Neutrophil (primary cell): ENCODE results near the gene ITGA2.

Experiments used
- H3K27ac ChIP-seq: fragments of 200-600 bp; sonication (generic); 2 replicates; pipeline ENCODE4 v1.5.1; 2016; ENCODE audit warnings: mild to moderate bottlenecking, moderate library complexity
- H3K27me3 ChIP-seq: fragments of 200-600 bp; sonication (generic); 2 replicates; pipeline ENCODE4 v1.6.0; 2016; ENCODE audit warnings: mild to moderate bottlenecking
- H3K36me3 ChIP-seq: fragments of 200-600 bp; sonication (generic); 2 replicates; pipeline ENCODE4 v1.5.1; 2017
- H3K4me1 ChIP-seq, 2 experiments: fragments of 200-600 bp in 1 of 2; sonication (generic) in 1 of 2; 1 replicate in 1 of 2; 2 replicates in 1 of 2; pipeline versions ENCODE4 v1.5.1 to v1.6.1; 2013 to 2016; ENCODE audit warnings: low read depth in 1 of 2, low read length in 1 of 2, mild to moderate bottlenecking in 1 of 2, moderate library complexity in 1 of 2; ENCODE audit not compliant: control insufficient read depth in 1 of 2, insufficient read depth in 1 of 2
- H3K4me3 ChIP-seq, 2 experiments: fragments of 200-600 bp in 1 of 2; sonication (generic) in 1 of 2; 1 replicate in 1 of 2; 2 replicates in 1 of 2; pipeline ENCODE4 v1.5.1; 2013 to 2016; ENCODE audit warnings: low read depth in 1 of 2, low read length in 1 of 2, mild to moderate bottlenecking in 1 of 2, moderate library complexity in 1 of 2
- H3K9me3 ChIP-seq: fragments of 200-600 bp; sonication (generic); 2 replicates; pipeline ENCODE4 v1.5.1; 2016
- CTCF ChIP-seq: fragments of 200-600 bp; sonication (generic); IDR thresholded peaks from 2 replicates; pipeline ENCODE4 v1.5.1; 2016; ENCODE audit warnings: antibody characterized with exemption

Gene ITGA2

GRCh38 chr5:52981507-52981906 lies 7.6 kb upstream of the ITGA2 start:
- Histone ChIP-seq H3K9me3 (no peaks in the 10 kb centered on the region), H3K27ac (no peak overlapping the region), H3K4me1 (no peaks in the 10 kb centered on the region), H3K4me3 (no peak overlapping the region), H3K36me3 (no peaks in the 10 kb centered on the region), H3K27me3 (peaks cover 23% of the 10 kb centered on the region)
- no peak for TF ChIP-seq CTCF

GRCh38 chr5:52983731-52984636 lies 5.2 kb upstream of the ITGA2 start:
- Histone ChIP-seq H3K27ac (no peak overlapping the region), H3K36me3 (no peaks in the 10 kb centered on the region), H3K9me3 (no peaks in the 10 kb centered on the region), H3K4me1 (peaks cover 0 to 4% of the 10 kb centered on the region in 2 experiments), H3K4me3 (no peak overlapping the region), H3K27me3 (peaks cover 48% of the 10 kb centered on the region)
- TF ChIP-seq CTCF: no peak

DNA sequence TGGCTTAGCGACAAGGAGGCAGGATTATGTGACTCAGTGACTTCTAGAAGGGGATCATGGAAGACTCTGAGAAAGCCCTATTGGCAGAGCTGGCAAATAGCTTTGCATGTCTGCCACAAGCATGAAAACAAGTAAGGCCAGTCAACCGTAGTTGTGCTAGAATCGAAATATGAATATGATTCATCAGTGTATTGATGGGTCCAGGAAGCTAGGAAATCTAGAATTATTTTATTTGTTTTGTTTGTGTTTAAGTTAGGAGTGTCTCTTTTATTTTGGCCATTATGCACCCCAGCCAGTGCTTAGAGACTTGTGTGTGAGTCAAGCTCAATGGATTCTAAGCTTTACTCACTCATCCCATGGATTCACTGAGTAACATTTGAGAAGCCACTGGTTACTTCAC lies 3.8 kb upstream of the ITGA2 start:
- Histone ChIP-seq H3K36me3 (no peaks in the 10 kb centered on the region), H3K4me3 (no peak overlapping the region), H3K27ac (no peak overlapping the region), H3K4me1 (peaks cover 8 to 17% of the 10 kb centered on the region in 2 experiments), H3K9me3 (no peaks in the 10 kb centered on the region), H3K27me3 (peaks cover 61% of the 10 kb centered on the region)
- TF ChIP-seq CTCF: no peak

DNA sequence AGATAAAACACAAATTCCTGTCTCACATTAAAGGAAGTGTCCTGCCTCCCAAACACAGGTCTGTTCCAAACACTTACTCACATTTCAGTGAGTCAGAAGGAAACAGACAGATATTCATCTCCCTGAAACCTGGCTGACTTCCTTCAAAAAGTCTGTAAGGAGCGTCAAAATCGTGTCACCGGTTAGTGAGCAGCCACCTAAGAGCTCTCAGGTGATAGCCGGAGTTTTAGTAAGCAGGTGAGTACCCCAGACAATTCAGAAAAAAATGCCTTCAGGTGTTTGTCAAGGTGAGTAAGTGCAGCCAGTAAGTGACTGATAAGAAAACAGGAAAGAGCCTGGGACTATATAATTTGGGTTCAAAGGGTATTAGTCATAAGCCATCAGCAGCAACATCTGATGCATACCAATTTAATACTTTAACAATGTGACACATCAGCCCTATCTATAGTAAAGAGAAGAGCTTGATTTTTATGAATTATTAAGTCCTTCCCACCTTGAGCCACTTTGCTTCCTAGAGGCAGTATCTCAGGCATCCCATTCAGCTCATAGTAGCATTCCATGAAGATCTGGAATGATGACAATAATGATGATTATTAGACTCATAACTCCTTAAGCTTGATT lies 1.3 kb upstream of the ITGA2 start:
- Histone ChIP-seq H3K4me1 (peaks cover 8 to 17% of the 10 kb centered on the region in 2 experiments), H3K4me3 (no peak overlapping the region), H3K36me3 (no peaks in the 10 kb centered on the region), H3K27ac (no peak overlapping the region), H3K27me3 (peaks cover 86% of the 10 kb centered on the region), H3K9me3 (no peaks in the 10 kb centered on the region)
- no peak for TF ChIP-seq CTCF

GRCh38 chr5:52988335-52989024 lies 672 bp upstream of the ITGA2 start:
- Histone ChIP-seq H3K9me3 (no peaks in the 10 kb centered on the region), H3K27me3 (peaks cover 93% of the 10 kb centered on the region), H3K4me3 (peak overlapping the region; percentile 55 to 60), H3K36me3 (no peaks in the 10 kb centered on the region), H3K27ac (no peak overlapping the region), H3K4me1 (peaks cover 8 to 17% of the 10 kb centered on the region in 2 experiments)
- no peak for TF ChIP-seq CTCF
